Measurements from ENCODE around the gene LSAMP.

Gene LSAMP

GRCh38 chr3:116045314-116045713 lies 400.0 kb downstream of the LSAMP start:
- Histone ChIP-seq H3K4me3 (ENCODE audit: insufficient read depth in 1 of 2, low read depth in 1 of 2, low read length in 2 of 2) (no peak overlapping the region), H3K4ac (ENCODE audit: low read depth in 1 of 2, low read length in 2 of 2) (no peak overlapping the region), H3K36me3 (ENCODE audit: control insufficient read depth in 1 of 2, insufficient read depth in 2 of 2, low read depth in 1 of 2, low read length in 2 of 2) (no peaks in the 10 kb centered on the region), H3K4me2 (ENCODE audit: low read length, poor library complexity, severe bottlenecking) (no peak overlapping the region), H2BK120ac (ENCODE audit: low read depth, low read length) (no peak overlapping the region), H2BK15ac (ENCODE audit: low read depth, poor library complexity, severe bottlenecking) (no peak overlapping the region), H3K14ac (ENCODE audit: low read length in 2 of 2) (no peak overlapping the region), H3K9ac (ENCODE audit: low read length) (no peak overlapping the region), H2BK12ac (ENCODE audit: low read length in 2 of 2) (no peak overlapping the region), H3K4me1 (ENCODE audit: control insufficient read depth, insufficient read depth, low read depth, low read length) (no peaks in the 10 kb centered on the region), H2BK5ac (ENCODE audit: low read depth, low read length, poor library complexity, severe bottlenecking) (no peak overlapping the region), H4K8ac (ENCODE audit: low read length) (no peak overlapping the region), H3K79me1 (replicated peaks; ENCODE audit: low read length, poor library complexity, severe bottlenecking) (peaks cover 3% of the 10 kb centered on the region), H2AK5ac (ENCODE audit: low read length, severe bottlenecking) (no peak overlapping the region), H3K9me3 (ENCODE audit: control insufficient read depth, low read length) (no peaks in the 10 kb centered on the region), H2AFZ (ENCODE audit: low read depth, low read length) (no peak overlapping the region), H3K27ac (ENCODE audit: low read length, poor library complexity, severe bottlenecking) (no peak overlapping the region), H3K18ac (ENCODE audit: low read depth in 1 of 2, low read length in 2 of 2) (no peak overlapping the region), H4K91ac (ENCODE audit: low read length) (no peak overlapping the region), H3K27me3 (ENCODE audit: control insufficient read depth in 1 of 2, insufficient read depth in 1 of 2, low read length in 2 of 2) (no peaks in the 10 kb centered on the region), H3K23ac (ENCODE audit: low read length in 2 of 2) (no peak overlapping the region)
- DNase-seq = no peak

- Histone ChIP-seq H3K27me3 (ENCODE audit: control insufficient read depth in 1 of 2, insufficient read depth in 1 of 2, low read length in 2 of 2) (no peaks in the 10 kb centered on the region), H3K9ac (ENCODE audit: low read length) (no peak overlapping the region), H3K9me3 (ENCODE audit: control insufficient read depth, low read length) (no peaks in the 10 kb centered on the region), H2AK5ac (ENCODE audit: low read length, severe bottlenecking) (no peak overlapping the region), H3K27ac (ENCODE audit: low read length, poor library complexity, severe bottlenecking) (no peak overlapping the region), H2BK12ac (ENCODE audit: low read length in 2 of 2) (no peak overlapping the region), H2BK5ac (ENCODE audit: low read depth, low read length, poor library complexity, severe bottlenecking) (no peak overlapping the region), H4K8ac (ENCODE audit: low read length) (no peak overlapping the region), H3K4me3 (ENCODE audit: insufficient read depth in 1 of 2, low read depth in 1 of 2, low read length in 2 of 2) (no peak overlapping the region), H3K36me3 (ENCODE audit: control insufficient read depth in 1 of 2, insufficient read depth in 2 of 2, low read depth in 1 of 2, low read length in 2 of 2) (no peaks in the 10 kb centered on the region), H3K14ac (ENCODE audit: low read length in 2 of 2) (no peak overlapping the region), H3K23ac (ENCODE audit: low read length in 2 of 2) (no peak overlapping the region), H3K4me1 (ENCODE audit: control insufficient read depth, insufficient read depth, low read depth, low read length) (no peaks in the 10 kb centered on the region), H2BK15ac (ENCODE audit: low read depth, poor library complexity, severe bottlenecking) (no peak overlapping the region), H3K79me1 (replicated peaks; ENCODE audit: low read length, poor library complexity, severe bottlenecking) (no peaks in the 10 kb centered on the region), H3K4me2 (ENCODE audit: low read length, poor library complexity, severe bottlenecking) (no peak overlapping the region), H4K91ac (ENCODE audit: low read length) (no peak overlapping the region), H2AFZ (ENCODE audit: low read depth, low read length) (no peak overlapping the region), H3K4ac (ENCODE audit: low read depth in 1 of 2, low read length in 2 of 2) (no peak overlapping the region), H2BK120ac (ENCODE audit: low read depth, low read length) (no peak overlapping the region), H3K18ac (ENCODE audit: low read depth in 1 of 2, low read length in 2 of 2) (no peak overlapping the region)
- DNase-seq = no peak
- 91% methylated on average over 3 of the region's 3 CpGs for WGBS
These were observed 405.1 kb downstream of the LSAMP start for GRCh38 chr3:116040152-116040551.

GRCh38 chr3:116039651-116039985 lies 405.7 kb downstream of the LSAMP start:
- no peak overlapping the region for H3K18ac ChIP-seq (ENCODE audit: low read depth in 1 of 2, low read length in 2 of 2)
- H3K4me3 ChIP-seq (ENCODE audit: insufficient read depth in 1 of 2, low read depth in 1 of 2, low read length in 2 of 2) = no peak overlapping the region
- no peak overlapping the region for H4K8ac ChIP-seq (ENCODE audit: low read length)
- no peak overlapping the region for H3K14ac ChIP-seq (ENCODE audit: low read length in 2 of 2)
- no peak overlapping the region for H2BK5ac ChIP-seq (ENCODE audit: low read depth, low read length, poor library complexity, severe bottlenecking)
- whole genome bisulfite sequencing = 55% methylated on average over 3 of the region's 4 CpGs
- no peaks in the 10 kb centered on the region for H3K27me3 ChIP-seq (ENCODE audit: control insufficient read depth in 1 of 2, insufficient read depth in 1 of 2, low read length in 2 of 2)
- no peaks in the 10 kb centered on the region for H3K9me3 ChIP-seq (ENCODE audit: control insufficient read depth, low read length)
- H3K9ac ChIP-seq (ENCODE audit: low read length) = no peak overlapping the region
- no peaks in the 10 kb centered on the region for H3K36me3 ChIP-seq (ENCODE audit: control insufficient read depth in 1 of 2, insufficient read depth in 2 of 2, low read depth in 1 of 2, low read length in 2 of 2)
- no peak overlapping the region for H3K4me2 ChIP-seq (ENCODE audit: low read length, poor library complexity, severe bottlenecking)
- no peak for DNase-seq
- H3K4ac ChIP-seq (ENCODE audit: low read depth in 1 of 2, low read length in 2 of 2) = no peak overlapping the region
- H2BK12ac ChIP-seq (ENCODE audit: low read length in 2 of 2) = no peak overlapping the region
- no peak overlapping the region for H2BK120ac ChIP-seq (ENCODE audit: low read depth, low read length)
- no peak overlapping the region for H4K91ac ChIP-seq (ENCODE audit: low read length)
- H3K23ac ChIP-seq (ENCODE audit: low read length in 2 of 2) = no peak overlapping the region
- H3K79me1 ChIP-seq (replicated peaks; ENCODE audit: low read length, poor library complexity, severe bottlenecking) = no peaks in the 10 kb centered on the region
- H2BK15ac ChIP-seq (ENCODE audit: low read depth, poor library complexity, severe bottlenecking) = no peak overlapping the region
- no peak overlapping the region for H3K27ac ChIP-seq (ENCODE audit: low read length, poor library complexity, severe bottlenecking)
- H3K4me1 ChIP-seq (ENCODE audit: control insufficient read depth, insufficient read depth, low read depth, low read length) = no peaks in the 10 kb centered on the region
- H2AK5ac ChIP-seq (ENCODE audit: low read length, severe bottlenecking) = no peak overlapping the region
- H2AFZ ChIP-seq (ENCODE audit: low read depth, low read length) = no peak overlapping the region

GRCh38 chr3:116038968-116039650 lies 406.2 kb downstream of the LSAMP start:
- H2AFZ ChIP-seq (ENCODE audit: low read depth, low read length) = no peak overlapping the region
- WGBS = 67% methylated on average over 1 of the region's 1 CpG
- no peak overlapping the region for H3K14ac ChIP-seq (ENCODE audit: low read length in 2 of 2)
- H3K9me3 ChIP-seq (ENCODE audit: control insufficient read depth, low read length) = no peaks in the 10 kb centered on the region
- no peak overlapping the region for H3K4me2 ChIP-seq (ENCODE audit: low read length, poor library complexity, severe bottlenecking)
- H2BK120ac ChIP-seq (ENCODE audit: low read depth, low read length) = no peak overlapping the region
- no peak overlapping the region for H3K4me3 ChIP-seq (ENCODE audit: insufficient read depth in 1 of 2, low read depth in 1 of 2, low read length in 2 of 2)
- H3K27ac ChIP-seq (ENCODE audit: low read length, poor library complexity, severe bottlenecking) = no peak overlapping the region
- DNase-seq = peak; percentile 19
- H4K8ac ChIP-seq (ENCODE audit: low read length) = no peak overlapping the region
- no peak overlapping the region for H3K9ac ChIP-seq (ENCODE audit: low read length)
- no peaks in the 10 kb centered on the region for H3K27me3 ChIP-seq (ENCODE audit: control insufficient read depth in 1 of 2, insufficient read depth in 1 of 2, low read length in 2 of 2)
- H3K23ac ChIP-seq (ENCODE audit: low read length in 2 of 2) = no peak overlapping the region
- no peak overlapping the region for H2AK5ac ChIP-seq (ENCODE audit: low read length, severe bottlenecking)
- H3K18ac ChIP-seq (ENCODE audit: low read depth in 1 of 2, low read length in 2 of 2) = no peak overlapping the region
- H3K36me3 ChIP-seq (ENCODE audit: control insufficient read depth in 1 of 2, insufficient read depth in 2 of 2, low read depth in 1 of 2, low read length in 2 of 2) = no peaks in the 10 kb centered on the region
- H2BK15ac ChIP-seq (ENCODE audit: low read depth, poor library complexity, severe bottlenecking) = no peak overlapping the region
- no peak overlapping the region for H4K91ac ChIP-seq (ENCODE audit: low read length)
- no peak overlapping the region for H3K4ac ChIP-seq (ENCODE audit: low read depth in 1 of 2, low read length in 2 of 2)
- no peak overlapping the region for H2BK12ac ChIP-seq (ENCODE audit: low read length in 2 of 2)
- no peaks in the 10 kb centered on the region for H3K4me1 ChIP-seq (ENCODE audit: control insufficient read depth, insufficient read depth, low read depth, low read length)
- no peaks in the 10 kb centered on the region for H3K79me1 ChIP-seq (replicated peaks; ENCODE audit: low read length, poor library complexity, severe bottlenecking)
- H2BK5ac ChIP-seq (ENCODE audit: low read depth, low read length, poor library complexity, severe bottlenecking) = no peak overlapping the region

All from mesenchymal stem cell (in vitro differentiated cells and primary cell).